Pulmonary artery endothelial cell (primary cell): Measurements from ENCODE around the gene HEG1. TPM values are rescaled to one million over a fixed set of nuclear protein-coding genes. Genes with fewer than 3 reads are reported as not detected.

Experiments used
- DNase-seq: peaks from one replicate; pipeline ENCODE4 v3.0.0-alpha.2; 2011; ENCODE audit warnings: low read depth, low spot score
- total RNA-seq: library from RNA; depleted of rRNA; stranded (reverse); fragments of >200 nt; gene quantifications from 2 replicates; pipeline ENCODE4 v1.2.3, GENCODE V29; 2014

The HEG1 gene
- total RNA-seq, 1 donor from 2014 or later = 54.2 TPM

DNA sequence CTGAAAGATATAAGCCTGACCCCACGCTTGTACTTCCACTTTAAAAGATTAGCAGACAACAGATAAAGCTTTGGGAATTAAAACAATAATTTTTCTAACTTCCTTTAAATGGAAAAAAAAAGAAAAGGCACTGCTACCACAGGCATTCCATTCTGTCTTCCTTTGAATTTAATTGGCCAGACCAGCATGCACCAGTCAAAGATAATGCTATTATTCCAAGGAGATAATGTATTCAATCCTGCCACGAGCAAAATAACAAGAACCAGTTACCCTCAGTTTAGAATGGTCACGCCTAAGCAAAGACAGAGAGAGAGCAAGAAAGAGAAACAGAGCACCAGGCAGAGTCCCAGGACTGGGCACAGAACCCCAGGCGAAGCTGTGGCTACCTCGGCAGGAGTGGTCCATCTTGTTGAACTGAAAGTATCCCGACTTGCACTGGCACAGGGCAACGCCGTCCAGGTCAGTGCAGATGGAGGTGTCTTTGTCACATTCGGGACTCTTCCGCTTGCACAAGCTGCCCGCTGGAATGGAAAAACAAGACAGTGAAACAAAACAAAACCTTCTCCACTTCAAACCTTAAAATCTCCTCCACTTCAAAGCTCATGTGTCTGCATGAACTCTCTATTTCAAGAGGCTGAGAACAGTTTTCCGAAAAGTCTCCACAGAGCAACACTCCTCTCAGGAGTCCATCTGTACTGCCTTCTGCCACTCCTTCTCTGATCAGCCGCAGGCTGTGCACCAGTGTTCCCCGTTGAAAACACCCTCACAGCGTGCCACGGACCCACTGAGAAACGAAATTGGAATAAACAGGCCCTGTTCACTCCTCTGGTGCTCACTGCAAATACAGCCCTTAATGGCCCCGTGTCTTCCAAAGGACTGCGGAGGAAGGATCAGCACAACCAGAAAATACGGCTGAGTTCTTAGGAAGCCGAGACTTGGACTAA, 58.2 kb downstream of the HEG1 start:
- DNase-seq = no peak

DNA sequence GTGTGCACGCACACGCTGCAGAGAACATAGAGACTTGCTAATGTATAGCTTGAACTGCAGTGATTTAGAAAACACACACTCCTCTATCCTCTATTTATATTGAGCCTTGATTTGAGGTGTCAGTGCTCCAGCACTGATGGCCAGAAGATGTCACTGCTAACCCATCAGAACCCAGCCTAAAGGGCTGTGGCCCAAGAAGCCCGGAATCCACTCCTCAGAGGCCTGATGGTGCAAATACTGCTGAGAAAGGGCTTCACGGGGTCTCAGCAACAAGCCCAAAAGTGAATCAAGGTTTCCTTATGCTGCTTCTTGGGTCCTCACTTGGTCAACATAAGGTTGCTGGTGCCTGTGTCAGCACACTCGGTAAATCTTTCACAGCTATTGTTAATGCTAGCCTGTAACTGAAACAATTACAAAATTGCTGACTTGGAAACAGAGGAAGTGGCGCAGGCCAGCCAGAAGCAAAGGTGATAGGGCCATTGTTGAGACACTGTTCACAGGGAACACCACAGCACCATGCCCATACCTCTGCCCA, 60.3 kb downstream of the HEG1 start:
- DNase-seq = no peak

GRCh38 chr3:124993466-124993865, 62.3 kb downstream of the HEG1 start:
- DNase-seq = no peak

DNA sequence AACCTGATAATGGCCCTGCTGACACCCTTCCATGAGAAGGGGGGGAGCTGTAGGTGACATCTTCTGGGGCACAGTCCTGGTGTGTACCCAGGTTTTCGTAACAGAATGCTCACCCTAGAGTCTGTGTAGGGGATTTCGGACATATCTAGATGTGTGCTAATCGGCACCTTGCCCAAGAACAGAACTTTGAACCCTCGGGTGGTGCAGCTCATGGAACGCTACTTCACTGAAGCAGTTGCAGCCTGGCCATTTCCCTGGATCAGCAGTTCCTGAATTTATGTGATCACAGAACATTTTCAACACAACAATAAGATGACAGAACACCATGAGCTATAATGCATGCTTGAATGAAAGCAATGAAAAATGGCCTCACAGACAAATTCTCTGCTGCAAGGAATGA, 63.8 kb downstream of the HEG1 start:
- DNase-seq = no peak

DNA sequence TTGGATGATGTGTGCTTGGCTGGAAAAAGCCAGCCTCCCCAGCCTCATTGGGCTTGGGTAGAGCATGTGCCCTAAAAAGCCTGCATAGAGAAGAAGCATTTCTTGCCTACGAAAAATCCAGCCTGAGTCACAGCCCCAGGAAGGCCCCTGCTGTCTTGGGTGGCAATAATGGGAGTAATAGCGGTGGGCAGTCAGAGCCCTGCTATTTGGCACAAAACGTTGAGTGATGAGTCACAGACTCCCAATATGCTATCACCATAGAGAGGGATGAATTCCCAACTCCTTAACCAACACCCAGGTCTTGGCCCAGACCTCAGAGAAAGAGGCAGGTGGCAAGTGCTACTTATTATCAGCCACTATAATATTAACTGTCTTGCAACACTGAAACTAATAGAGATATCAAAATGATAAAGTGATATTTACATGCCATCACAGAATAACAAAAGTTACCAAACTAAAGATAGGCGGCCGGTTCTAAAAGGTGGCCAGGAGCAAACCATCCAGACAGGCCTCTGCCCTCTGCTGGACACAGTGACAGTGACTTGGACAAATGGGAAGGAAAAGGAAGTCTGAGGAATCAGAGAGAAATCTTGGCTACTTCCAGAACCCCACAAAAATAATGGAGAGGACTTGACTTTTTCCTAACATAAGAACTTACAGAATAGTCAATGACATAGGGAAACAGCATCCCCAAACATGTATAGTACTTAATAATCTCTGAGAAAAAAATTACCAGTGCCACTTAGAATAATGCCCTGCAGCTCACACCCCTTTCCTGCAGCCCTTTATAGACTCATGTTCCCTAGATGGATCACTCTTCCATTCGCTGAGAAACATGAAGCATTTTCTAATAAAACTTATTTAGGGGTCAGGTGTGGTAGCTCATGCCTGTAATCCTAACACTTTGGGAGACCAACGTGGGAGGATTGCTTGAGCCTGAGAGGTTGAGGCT, 69.3 kb downstream of the HEG1 start:
- DNase-seq = no peak

DNA sequence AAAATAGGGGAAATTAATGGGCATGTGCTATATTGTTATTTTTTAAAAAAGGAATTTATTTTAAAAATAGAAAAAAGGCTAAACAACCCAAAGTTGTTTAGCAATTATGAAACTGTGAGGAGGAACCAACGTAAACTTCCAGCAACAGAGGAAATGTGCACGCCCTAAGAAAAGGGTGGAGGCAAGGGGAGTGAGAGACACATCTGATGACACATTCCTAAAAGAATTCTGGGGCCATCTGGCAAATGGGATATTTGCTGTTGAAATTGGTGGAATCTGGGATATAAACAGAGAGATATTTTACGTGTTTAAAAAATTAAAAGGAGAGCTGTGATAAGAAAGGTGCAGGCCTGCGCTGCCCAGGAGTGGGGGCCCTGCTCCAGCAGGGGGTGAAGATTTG, 70.4 kb downstream of the HEG1 start:
- DNase-seq = no peak

DNA sequence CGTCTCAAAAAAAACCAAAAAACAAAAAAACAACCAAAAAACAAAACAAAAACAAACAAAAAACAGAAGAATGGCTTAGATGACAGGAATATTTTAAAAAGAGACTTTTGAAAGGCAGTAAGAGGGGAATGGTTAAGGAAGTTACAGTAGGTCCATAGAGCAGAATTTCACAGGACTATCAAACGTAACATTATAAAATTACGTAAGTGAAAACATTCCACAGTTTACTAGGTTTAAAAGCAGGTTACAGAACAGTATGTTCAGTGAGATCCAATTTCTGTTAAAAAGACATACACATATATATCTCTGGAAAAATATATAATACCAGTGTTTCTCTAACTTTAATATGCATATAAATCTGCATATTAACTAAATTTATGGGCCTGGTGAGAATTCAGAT, 71.0 kb downstream of the HEG1 start:
- DNase-seq = no peak

GRCh38 chr3:124982855-124983254, 72.9 kb downstream of the HEG1 start:
- DNase-seq = no peak

- no peak for DNase-seq
These were observed 74.3 kb downstream of the HEG1 start for GRCh38 chr3:124981472-124981871.

DNA sequence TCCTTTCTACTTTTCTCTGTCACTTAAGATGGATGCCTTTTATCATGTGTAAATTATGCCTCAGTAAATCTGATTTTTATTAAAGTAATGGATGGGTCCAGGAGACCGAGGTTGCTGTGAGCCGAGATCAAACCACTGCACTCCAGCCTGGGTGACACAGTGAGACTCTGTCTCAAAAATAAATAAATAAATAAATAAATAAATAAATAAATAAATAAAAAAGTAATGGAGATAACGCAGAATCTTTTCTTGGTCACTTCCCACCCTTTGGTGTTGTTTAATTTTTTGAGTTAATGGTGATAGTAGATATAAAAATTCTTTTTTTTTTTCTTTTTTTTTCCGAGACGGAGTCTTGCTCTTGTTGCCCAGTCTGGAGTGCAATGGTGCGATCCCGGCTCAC, 77.2 kb downstream of the HEG1 start:
- DNase-seq = no peak

GRCh38 chr3:124976383-124976782, 79.4 kb downstream of the HEG1 start:
- DNase-seq = no peak

GRCh38 chr3:124974691-124975090, 81.1 kb downstream of the HEG1 start:
- DNase-seq = no peak

DNA sequence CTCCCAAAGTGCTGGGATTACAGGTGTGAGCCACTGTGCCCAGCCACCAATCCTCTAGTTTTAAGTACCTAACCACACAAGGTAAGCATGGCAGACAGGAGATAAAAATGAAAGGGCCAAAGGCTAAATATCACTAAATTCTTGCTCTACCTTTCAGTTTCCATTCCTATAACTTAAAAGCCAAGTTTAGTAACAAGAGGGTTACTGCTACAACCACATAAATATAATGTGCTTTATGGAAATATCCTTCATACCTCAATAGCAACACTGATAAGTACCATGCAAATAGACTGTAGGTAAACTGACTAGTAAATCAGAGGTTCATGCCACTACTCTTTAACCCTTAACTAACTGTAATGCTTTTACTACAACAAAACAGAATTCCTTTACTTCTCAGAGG, 82.5 kb downstream of the HEG1 start:
- no peak for DNase-seq

DNA sequence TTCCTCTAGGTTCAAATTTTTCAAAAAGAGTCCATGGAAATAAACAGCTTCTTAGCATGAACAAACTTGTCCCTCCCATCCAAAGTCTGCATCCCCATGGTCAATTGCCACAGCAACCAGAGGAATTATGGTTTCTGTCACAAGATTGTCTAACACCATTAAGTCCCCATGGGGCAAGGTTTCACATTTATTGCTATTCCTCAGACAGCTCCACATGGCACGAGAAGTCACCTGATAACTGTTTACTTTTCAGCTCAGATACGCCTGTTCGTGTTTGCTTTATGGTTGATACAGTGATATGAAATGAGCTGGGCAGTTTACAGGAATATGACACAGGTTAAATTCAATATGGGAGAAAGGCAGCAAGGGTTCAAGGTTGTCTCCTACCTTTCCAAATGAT, 83.3 kb downstream of the HEG1 start:
- no peak for DNase-seq

DNA sequence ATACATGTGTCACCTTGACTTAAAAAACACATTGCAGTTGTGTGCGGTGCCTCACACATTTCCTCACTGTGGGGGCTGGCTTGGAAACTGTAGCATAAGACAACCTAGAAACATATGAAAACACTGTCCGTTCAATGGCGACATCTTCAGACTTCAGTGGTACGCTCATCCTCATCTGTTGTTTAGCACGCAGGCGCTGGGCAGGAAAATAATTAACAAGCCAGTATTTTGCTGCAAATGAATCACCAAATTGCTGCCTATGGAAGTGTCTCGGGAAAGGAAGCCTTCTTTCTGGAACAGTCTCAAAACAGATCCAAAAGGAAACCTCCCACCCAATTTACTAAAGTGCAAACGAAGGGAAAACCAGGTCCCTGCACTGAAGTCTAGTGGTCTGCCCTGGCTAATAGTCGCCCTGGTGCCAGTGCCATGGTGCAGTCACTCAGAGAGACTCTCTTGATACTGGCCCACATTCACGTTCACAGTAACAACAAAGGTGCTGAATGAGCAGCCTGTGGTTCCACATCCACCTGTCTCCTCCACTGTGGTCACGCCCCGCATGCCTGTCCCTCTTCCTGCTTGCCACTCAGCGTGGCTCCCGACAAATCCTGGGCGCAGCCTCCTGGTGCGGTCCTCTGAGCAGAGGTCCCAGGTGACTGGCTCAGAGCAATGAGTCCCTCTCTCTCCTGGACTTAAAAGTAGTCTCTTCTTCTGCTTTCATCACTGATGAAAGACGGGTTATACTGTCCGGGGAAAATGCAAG, 85.7 kb downstream of the HEG1 start:
- DNase-seq = no peak

DNA sequence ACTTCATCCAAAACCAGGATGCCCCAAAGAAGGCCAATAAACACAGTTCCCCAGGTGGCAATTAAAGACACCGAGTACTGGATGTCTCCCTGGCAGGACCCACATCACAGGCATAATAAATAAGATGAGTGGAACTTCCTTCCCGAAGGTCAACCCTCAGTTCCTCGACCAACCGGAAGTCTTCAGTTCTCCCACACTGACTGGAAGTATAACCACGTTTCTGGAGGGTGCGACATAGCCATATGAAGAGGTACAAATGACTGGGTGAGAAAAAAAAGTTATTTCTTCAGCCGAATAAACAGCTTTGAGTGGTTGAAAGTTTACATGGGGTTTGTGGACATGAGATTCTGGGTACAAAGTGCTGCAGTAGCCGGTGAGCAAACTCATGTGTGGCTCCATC, 86.6 kb downstream of the HEG1 start:
- DNase-seq = no peak

DNA sequence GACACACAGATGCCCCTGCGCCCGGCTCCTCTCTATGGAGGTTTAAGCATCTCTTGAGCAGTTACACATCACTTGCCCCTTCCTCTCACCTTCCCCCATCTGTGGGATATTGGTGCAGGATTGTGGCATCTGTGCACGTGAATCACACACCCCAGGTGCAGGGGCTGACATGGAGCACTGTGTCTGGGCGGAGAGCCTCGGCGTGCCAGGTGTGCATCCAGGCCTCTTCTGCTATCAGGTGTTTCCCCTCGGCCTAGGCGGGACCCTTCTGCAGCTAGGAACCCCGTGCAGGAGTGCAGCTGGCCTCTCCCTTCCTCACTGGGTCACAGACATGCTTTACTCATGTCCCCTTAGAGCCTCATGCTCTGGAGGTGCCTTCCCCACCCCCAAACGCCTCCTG, 87.8 kb downstream of the HEG1 start:
- DNase-seq = no peak

DNA sequence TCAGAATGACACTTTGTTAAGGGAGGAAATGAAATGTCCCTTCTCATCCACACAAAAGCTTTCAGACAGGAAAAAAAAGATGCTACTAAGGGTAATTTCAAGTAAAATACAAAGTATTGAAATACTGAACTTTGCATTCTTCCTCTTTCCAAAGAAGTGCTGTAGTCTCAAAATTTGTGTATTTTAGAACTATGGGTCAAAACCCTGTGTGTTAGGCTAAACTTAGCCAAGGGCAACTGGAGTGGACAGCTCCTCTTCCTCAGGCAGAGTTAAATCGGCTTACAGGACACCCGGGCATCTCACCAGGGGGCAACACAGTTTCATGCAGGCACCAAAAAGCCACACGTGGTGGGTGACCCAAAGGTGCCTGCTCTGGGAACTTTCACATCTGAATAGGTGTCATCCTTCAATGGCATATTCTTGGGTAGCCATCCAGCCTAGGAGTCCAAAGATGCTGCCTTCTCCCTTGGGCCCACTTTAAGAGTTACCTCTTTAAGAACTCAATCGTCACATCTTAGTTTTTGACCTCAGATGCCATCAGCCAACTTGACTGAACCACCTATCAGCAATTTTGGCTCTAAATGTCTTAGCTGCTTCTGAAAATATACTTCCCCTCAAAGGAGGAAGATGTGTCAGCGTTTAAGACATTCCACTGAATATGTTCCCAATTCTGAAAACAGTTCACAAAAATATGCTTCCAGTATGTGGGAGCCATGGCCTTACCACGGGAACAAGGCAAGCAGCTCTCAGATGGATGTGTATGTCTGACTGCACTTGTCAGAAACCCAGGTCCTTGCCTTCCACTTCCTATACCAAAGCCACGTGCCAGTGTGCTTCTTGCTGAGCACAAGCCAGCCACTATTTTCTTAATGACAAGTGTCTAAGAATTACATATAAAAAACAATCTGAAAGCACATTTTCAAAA, 89.0 kb downstream of the HEG1 start:
- no peak for DNase-seq

GRCh38 chr3:124965413-124965812, 90.4 kb downstream of the HEG1 start:
- DNase-seq = no peak

- no peak for DNase-seq
These were observed 91.4 kb downstream of the HEG1 start for GRCh38 chr3:124964387-124964786.
